Tibial artery (tissue), 4 donors: Measurements from ENCODE around the gene C17orf50.

Source experiments
- DNase-seq, 2 donors: peaks; one replicate each; pipeline ENCODE4 v3.0.0-alpha.2; 2019
- H3K27ac ChIP-seq, 2 donors: fragments of 200-600 bp; sonication (generic) in 1 of 2; 1 replicate in 1 of 2; 2 replicates in 1 of 2; pipeline ENCODE4 v1.5.1; 2018 to 2019; ENCODE audit warnings: mild to moderate bottlenecking in 1 of 2
- H3K27me3 ChIP-seq, 2 donors: fragments of 200-600 bp; sonication (generic) in 1 of 2; one replicate each; pipeline versions ENCODE4 v1.5.1 to v1.6.0; 2016 to 2019
- H3K36me3 ChIP-seq, 3 donors: fragments of 200-600 bp; sonication (generic) in 2 of 3; one replicate each; pipeline ENCODE4 v1.5.1; 2016 to 2019; ENCODE audit warnings: mild to moderate bottlenecking in 2 of 3
- H3K4me1 ChIP-seq, 4 donors: fragments of 200-600 bp; sonication (generic) in 2 of 4; 1 replicate in 3 of 4; 2 replicates in 1 of 4; pipeline ENCODE4 v1.5.1; 2016 to 2019
- H3K4me3 ChIP-seq, 2 donors: fragments of 200-600 bp; sonication (generic) in 1 of 2; 1 replicate in 1 of 2; 2 replicates in 1 of 2; pipeline ENCODE4 v1.5.1; 2018 to 2019; ENCODE audit warnings: mild to moderate bottlenecking in 2 of 2
- H3K9me3 ChIP-seq, 3 donors: fragments of 200-600 bp; sonication (generic) in 1 of 3; one replicate each; pipeline ENCODE4 v1.5.1; 2016 to 2019
- intact Hi-C: fragments of 100-400 bp; cut with DNase I; formaldehyde crosslinking; loops from one replicate; pipeline ENCODE4 v1.15.0; 2023; ENCODE audit warnings: low total_unique reads
- TF ChIP-seq, protein P1 (sequence below), 2 experiments: fragments of 200-600 bp in 1 of 2; fragments of 450-650 bp in 1 of 2; IDR thresholded peaks; one replicate each; pipeline ENCODE4 v1.5.1; 2017 to 2019; ENCODE audit warnings: antibody characterized with exemption in 2 of 2, mild to moderate bottlenecking in 1 of 2, moderate library complexity in 1 of 2

Gene C17orf50

DNA sequence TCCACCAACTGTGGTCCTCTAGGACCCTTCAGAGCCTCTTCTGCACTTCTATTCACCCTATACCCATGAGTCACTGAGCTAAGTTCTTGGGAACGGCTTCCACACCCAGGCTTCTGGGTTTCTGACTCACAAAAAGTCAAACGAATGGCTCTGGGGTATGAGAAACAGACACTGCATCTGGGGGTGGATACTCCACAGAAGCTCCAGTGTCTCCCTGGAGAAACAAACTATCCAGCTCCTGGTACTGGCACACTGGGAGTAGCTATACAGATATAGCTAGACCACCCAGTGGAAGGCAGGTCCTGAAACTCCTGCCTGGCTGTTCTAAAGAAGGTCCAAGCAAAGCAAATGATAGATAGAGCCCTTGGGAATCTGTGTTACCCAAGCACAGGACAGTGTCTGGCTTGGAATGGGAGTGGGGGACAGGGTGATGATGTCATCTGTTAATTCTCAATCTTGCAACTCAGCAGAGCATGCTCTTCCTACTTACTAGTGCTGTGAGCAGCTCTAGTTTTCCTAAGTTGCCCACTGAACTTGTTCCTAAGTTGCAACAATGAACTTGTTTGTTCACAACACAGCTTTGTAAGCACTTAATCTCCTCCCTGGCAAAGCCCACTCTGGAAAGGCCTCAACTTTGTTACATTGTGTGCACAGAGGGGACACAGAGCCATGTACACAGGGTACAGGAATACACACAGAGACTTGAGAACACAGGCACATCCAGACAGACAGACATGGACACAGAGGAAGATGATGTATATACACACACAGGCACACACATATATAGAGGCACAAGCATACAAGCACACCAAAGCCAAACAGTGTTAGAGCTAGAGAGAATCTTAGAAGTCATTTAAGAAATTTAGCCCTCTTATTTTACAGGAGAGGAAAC, 28.0 kb downstream of the C17orf50 start:
- H3K36me3 ChIP-seq: no peaks in the 10 kb centered on the region
- H3K27ac ChIP-seq: peak overlapping the region; percentile 58 to 71
- H3K9me3 ChIP-seq: no peaks in the 10 kb centered on the region
- peak overlapping the region in 1 of 2 donors; percentile 8 for H3K4me3 ChIP-seq
- intact Hi-C loops: no loop called here
- no peaks in the 10 kb centered on the region for H3K27me3 ChIP-seq
- H3K4me1 ChIP-seq: peaks cover 0 to 66% (median 39%) of the 10 kb centered on the region in 4 donors
- peak in 1 of 2 donors; percentile 64 for DNase-seq
- TF ChIP-seq, protein P1, sequence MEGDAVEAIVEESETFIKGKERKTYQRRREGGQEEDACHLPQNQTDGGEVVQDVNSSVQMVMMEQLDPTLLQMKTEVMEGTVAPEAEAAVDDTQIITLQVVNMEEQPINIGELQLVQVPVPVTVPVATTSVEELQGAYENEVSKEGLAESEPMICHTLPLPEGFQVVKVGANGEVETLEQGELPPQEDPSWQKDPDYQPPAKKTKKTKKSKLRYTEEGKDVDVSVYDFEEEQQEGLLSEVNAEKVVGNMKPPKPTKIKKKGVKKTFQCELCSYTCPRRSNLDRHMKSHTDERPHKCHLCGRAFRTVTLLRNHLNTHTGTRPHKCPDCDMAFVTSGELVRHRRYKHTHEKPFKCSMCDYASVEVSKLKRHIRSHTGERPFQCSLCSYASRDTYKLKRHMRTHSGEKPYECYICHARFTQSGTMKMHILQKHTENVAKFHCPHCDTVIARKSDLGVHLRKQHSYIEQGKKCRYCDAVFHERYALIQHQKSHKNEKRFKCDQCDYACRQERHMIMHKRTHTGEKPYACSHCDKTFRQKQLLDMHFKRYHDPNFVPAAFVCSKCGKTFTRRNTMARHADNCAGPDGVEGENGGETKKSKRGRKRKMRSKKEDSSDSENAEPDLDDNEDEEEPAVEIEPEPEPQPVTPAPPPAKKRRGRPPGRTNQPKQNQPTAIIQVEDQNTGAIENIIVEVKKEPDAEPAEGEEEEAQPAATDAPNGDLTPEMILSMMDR (IDR thresholded peaks at IDR 0.05): no peak

DNA sequence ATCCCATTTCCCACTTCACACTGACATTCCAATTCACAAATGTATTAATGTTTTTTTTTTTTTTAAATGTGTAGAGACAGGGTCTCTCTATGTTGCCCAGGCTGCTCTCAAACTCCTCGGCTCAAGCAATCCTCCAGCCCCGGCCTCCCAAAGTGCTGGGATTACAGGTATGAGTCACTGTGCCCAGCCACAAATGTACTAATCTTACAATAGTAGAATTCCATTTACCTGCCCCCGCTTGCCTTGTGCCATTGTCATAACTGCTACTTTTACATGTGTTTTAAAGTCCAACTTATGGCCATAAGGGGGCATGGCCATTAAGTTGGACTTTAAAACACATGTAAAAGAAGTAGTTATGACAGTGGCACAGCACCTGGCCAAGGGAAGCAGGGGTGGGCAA, 30.2 kb downstream of the C17orf50 start:
- no peak for DNase-seq

DNA sequence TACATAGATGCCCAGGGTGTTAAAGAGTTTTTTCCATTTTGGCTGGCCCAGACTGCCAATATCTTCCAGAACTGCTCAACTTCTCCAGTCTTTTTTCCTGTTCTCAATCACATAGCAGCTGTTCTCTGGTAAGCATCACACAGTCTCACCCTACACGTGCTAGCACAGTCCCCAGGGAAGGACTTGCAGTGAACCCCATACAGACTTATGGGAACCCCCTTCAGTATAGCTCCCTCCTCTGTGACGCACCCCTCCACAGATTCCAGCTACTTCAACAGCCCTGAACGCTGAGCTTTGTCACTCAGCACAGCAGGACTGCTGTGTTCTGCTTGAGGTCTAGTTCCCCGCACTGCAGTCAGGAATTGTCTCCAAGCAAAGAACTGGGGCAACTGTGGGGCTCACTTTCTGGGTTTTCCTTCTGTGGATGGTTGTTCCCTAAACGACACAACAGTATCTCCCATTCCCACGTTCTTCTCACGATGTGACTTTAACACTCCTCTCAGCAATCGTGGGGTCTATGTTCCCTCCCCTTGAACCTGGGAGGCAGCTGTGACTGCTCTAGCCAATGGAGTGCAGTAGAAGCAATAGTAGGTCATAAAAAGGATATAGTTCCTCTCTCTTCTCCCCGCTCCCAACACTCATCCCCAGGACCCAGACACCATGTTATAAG, 31.1 kb downstream of the C17orf50 start:
- DNase-seq: no peak
- no peaks in the 10 kb centered on the region for H3K9me3 ChIP-seq
- H3K27ac ChIP-seq: peak overlapping the region in 1 of 2 donors; percentile 18
- no peaks in the 10 kb centered on the region for H3K36me3 ChIP-seq
- intact Hi-C loops: no loop called here
- H3K27me3 ChIP-seq: no peaks in the 10 kb centered on the region
- peaks cover 0 to 71% (median 38%) of the 10 kb centered on the region in 4 donors for H3K4me1 ChIP-seq
- TF ChIP-seq, protein P1 (IDR thresholded peaks at IDR 0.05): no peak
- no peak overlapping the region for H3K4me3 ChIP-seq

More for the DNA sequence above, 30.2 kb downstream of the C17orf50 start:
- H3K9me3 ChIP-seq: no peaks in the 10 kb centered on the region
- H3K27ac ChIP-seq: peak overlapping the region in 1 of 2 donors; percentile 11
- intact Hi-C loops: no loop called here
- H3K4me3 ChIP-seq: no peak overlapping the region
- H3K27me3 ChIP-seq: no peaks in the 10 kb centered on the region
- TF ChIP-seq, protein P1 (IDR thresholded peaks at IDR 0.05): no peak
- no peaks in the 10 kb centered on the region for H3K36me3 ChIP-seq
- H3K4me1 ChIP-seq: peaks cover 0 to 68% (median 36%) of the 10 kb centered on the region in 4 donors

GRCh38 chr17:35793257-35793656, 32.6 kb downstream of the C17orf50 start:
- Histone ChIP-seq H3K27ac (peak overlapping the region in 1 of 2 donors; percentile 80), H3K27me3 (no peaks in the 10 kb centered on the region), H3K4me3 (peak overlapping the region in 1 of 2 donors; percentile 5), H3K36me3 (no peaks in the 10 kb centered on the region), H3K9me3 (no peaks in the 10 kb centered on the region), H3K4me1 (peaks cover 0 to 56% (median 30%) of the 10 kb centered on the region in 4 donors)
- no peak for DNase-seq
- intact Hi-C loops: no loop called here
- TF ChIP-seq, protein P1 (IDR thresholded peaks at IDR 0.05): no peak

GRCh38 chr17:35795007-35795870, 34.6 kb downstream of the C17orf50 start, which contains the start of gene MMP28:
MMP28 (minus strand) TSS chr17:35795641; CDS start chr17:35795377, 264 bp downstream.
- no peak for DNase-seq
- Histone ChIP-seq H3K4me1 (peaks cover 0 to 55% (median 25%) of the 10 kb centered on the region in 4 donors), H3K4me3 (peak within 1 kb of the TSS; percentile 73 to 77), H3K9me3 (no peaks in the 10 kb centered on the region), H3K27ac (peak within 1 kb of the TSS; percentile 67 to 80), H3K36me3 (no peaks in the 10 kb centered on the region), H3K27me3 (no peaks in the 10 kb centered on the region)
- TF ChIP-seq, protein P1 (IDR thresholded peaks at IDR 0.05): no peak
- intact Hi-C loops: no loop called here
